ENCODE measurements around the gene CCDC167. TPM values are rescaled to one million over a fixed set of nuclear protein-coding genes. Genes with fewer than 3 reads are reported as not detected.

The CCDC167 gene
- total and polyA plus RNA-seq, 2 donors (not counting 1 experiment from before 2014, with no cell fraction given), result 8.3 to 35.7 TPM

- Histone ChIP-seq H3K9ac (ENCODE audit: insufficient read depth, low read length) (no peak overlapping the region), H3K27me3 (ENCODE audit: control insufficient read depth, insufficient read depth, low read length) (no peaks in the 10 kb centered on the region), H3K27ac (ENCODE audit: insufficient read depth, low read length) (no peak overlapping the region), H4K20me1 (ENCODE audit: control insufficient read depth, extremely low read depth, insufficient read depth, low read length) (no peaks in the 10 kb centered on the region), H3K36me3 (ENCODE audit: control insufficient read depth, insufficient read depth, low read length) (peaks cover 12% of the 10 kb centered on the region), H2AFZ (ENCODE audit: low read length) (no peak overlapping the region), H3K4me3 (replicated peaks in 1 of 4; ENCODE audit: control extremely low read depth in 1 of 4, insufficient read depth in 1 of 4, low read depth in 3 of 4, low read length in 4 of 4) (no peak overlapping the region), H3K4me2 (ENCODE audit: extremely low read depth, insufficient read depth, low read length) (no peak overlapping the region), H3K9me3 (ENCODE audit: control insufficient read depth, insufficient read depth, low read depth, low read length) (no peaks in the 10 kb centered on the region), H3K4me1 (ENCODE audit: control insufficient read depth, extremely low read depth, insufficient read depth, low read length) (no peaks in the 10 kb centered on the region), H3K79me2 (ENCODE audit: control insufficient read depth, insufficient read depth, low read length) (no peaks in the 10 kb centered on the region)
- DNase-seq (ENCODE audit: low read depth in 2 of 2), result no peak
- no peak for TF ChIP-seq EZH2 (IDR thresholded peaks at IDR 0.05; ENCODE audit: low read length, missing control alignments)
- no peak for TF ChIP-seq CTCF (conservative IDR thresholded peaks at IDR 0.05 in 1 of 2, IDR thresholded peaks at IDR 0.05 in 1 of 2; ENCODE audit: low read depth in 1 of 2, low read length in 2 of 2)
These were observed 16.3 kb downstream of the CCDC167 start for GRCh38 chr6:37483252-37483901.

- no peak overlapping the region for H2AFZ ChIP-seq (ENCODE audit: low read length)
- no peaks in the 10 kb centered on the region for H3K79me2 ChIP-seq (ENCODE audit: control insufficient read depth, insufficient read depth, low read length)
- no peaks in the 10 kb centered on the region for H4K20me1 ChIP-seq (ENCODE audit: control insufficient read depth, extremely low read depth, insufficient read depth, low read length)
- H3K36me3 ChIP-seq (ENCODE audit: control insufficient read depth, insufficient read depth, low read length), result peaks cover 16% of the 10 kb centered on the region
- H3K4me2 ChIP-seq (ENCODE audit: extremely low read depth, insufficient read depth, low read length), result no peak overlapping the region
- no peak for DNase-seq (ENCODE audit: low read depth in 2 of 2)
- no peaks in the 10 kb centered on the region for H3K9me3 ChIP-seq (ENCODE audit: control insufficient read depth, insufficient read depth, low read depth, low read length)
- no peak overlapping the region for H3K4me3 ChIP-seq (replicated peaks in 1 of 4; ENCODE audit: control extremely low read depth in 1 of 4, insufficient read depth in 1 of 4, low read depth in 3 of 4, low read length in 4 of 4)
- H3K27me3 ChIP-seq (ENCODE audit: control insufficient read depth, insufficient read depth, low read length), result no peaks in the 10 kb centered on the region
- H3K9ac ChIP-seq (ENCODE audit: insufficient read depth, low read length), result no peak overlapping the region
- no peak overlapping the region for H3K27ac ChIP-seq (ENCODE audit: insufficient read depth, low read length)
- H3K4me1 ChIP-seq (ENCODE audit: control insufficient read depth, extremely low read depth, insufficient read depth, low read length), result no peaks in the 10 kb centered on the region
- TF ChIP-seq EZH2 (IDR thresholded peaks at IDR 0.05; ENCODE audit: low read length, missing control alignments) (no peak), CTCF (conservative IDR thresholded peaks at IDR 0.05 in 1 of 2, IDR thresholded peaks at IDR 0.05 in 1 of 2; ENCODE audit: low read depth in 1 of 2, low read length in 2 of 2) (no peak)
These were observed 17.0 kb downstream of the CCDC167 start for GRCh38 chr6:37482606-37483251.

- Histone ChIP-seq H3K27ac (ENCODE audit: insufficient read depth, low read length) (no peak overlapping the region), H3K9me3 (ENCODE audit: control insufficient read depth, insufficient read depth, low read depth, low read length) (no peaks in the 10 kb centered on the region), H3K79me2 (ENCODE audit: control insufficient read depth, insufficient read depth, low read length) (no peaks in the 10 kb centered on the region), H3K27me3 (ENCODE audit: control insufficient read depth, insufficient read depth, low read length) (no peaks in the 10 kb centered on the region), H3K9ac (ENCODE audit: insufficient read depth, low read length) (no peak overlapping the region), H3K4me1 (ENCODE audit: control insufficient read depth, extremely low read depth, insufficient read depth, low read length) (no peaks in the 10 kb centered on the region), H4K20me1 (ENCODE audit: control insufficient read depth, extremely low read depth, insufficient read depth, low read length) (no peaks in the 10 kb centered on the region), H3K4me2 (ENCODE audit: extremely low read depth, insufficient read depth, low read length) (no peak overlapping the region), H3K36me3 (ENCODE audit: control insufficient read depth, insufficient read depth, low read length) (peaks cover 18% of the 10 kb centered on the region), H2AFZ (ENCODE audit: low read length) (no peak overlapping the region), H3K4me3 (replicated peaks in 1 of 4; ENCODE audit: control extremely low read depth in 1 of 4, insufficient read depth in 1 of 4, low read depth in 3 of 4, low read length in 4 of 4) (no peak overlapping the region)
- no peak for DNase-seq (ENCODE audit: low read depth in 2 of 2)
- TF ChIP-seq EZH2 (IDR thresholded peaks at IDR 0.05; ENCODE audit: low read length, missing control alignments) (no peak), CTCF (conservative IDR thresholded peaks at IDR 0.05 in 1 of 2, IDR thresholded peaks at IDR 0.05 in 1 of 2; ENCODE audit: low read depth in 1 of 2, low read length in 2 of 2) (no peak)
These were observed 17.7 kb downstream of the CCDC167 start for GRCh38 chr6:37481711-37482605.

All from fibroblast of lung (primary cell).